ENCODE data around the gene NUDT8. TPM values are rescaled to one million over a fixed set of nuclear protein-coding genes. Genes with fewer than 3 reads are reported as not detected.

Gene NUDT8
- total and polyA plus RNA-seq, 4 donors = 6.3 to 22.3 (median 16.0) TPM

DNA sequence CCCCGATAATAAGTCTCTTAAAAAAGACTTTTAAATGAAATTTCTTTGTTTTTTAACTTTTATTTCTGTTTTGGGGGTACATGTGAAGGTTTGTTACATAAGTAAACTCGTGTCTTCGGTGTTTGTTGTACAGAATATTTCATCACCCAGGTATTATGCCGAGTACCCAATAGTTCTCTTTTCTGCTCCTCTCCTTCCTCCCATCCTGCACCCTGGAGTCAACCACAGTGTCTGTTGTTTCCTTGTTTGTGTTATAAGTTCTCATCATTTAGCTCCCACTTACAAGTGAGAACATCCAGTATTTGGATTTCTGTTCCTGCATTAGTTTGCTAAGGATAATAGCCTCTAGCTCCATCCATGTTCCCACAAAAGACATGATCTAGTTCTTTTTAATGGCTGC is 47.7 kb downstream of the NUDT8 start:
- peaks cover 0 to 15% (median 9%) of the 10 kb centered on the region in 5 donors for H3K4me1 ChIP-seq (ENCODE audit: control insufficient read depth in 5 of 5, insufficient read depth in 5 of 5, low read length in 5 of 5)
- ATAC-seq (ENCODE audit: insufficient read depth, low FRiP score) (no peak), DNase-seq (peak in 1 of 3 donors; percentile 12)
- no peaks in the 10 kb centered on the region for H3K9me3 ChIP-seq (ENCODE audit: control insufficient read depth in 4 of 4, insufficient read depth in 3 of 4, low read length in 3 of 4)
- H3K36me3 ChIP-seq (ENCODE audit: control insufficient read depth in 4 of 4, insufficient read depth in 4 of 4, low read length in 4 of 4) = peaks cover 3 to 19% (median 16%) of the 10 kb centered on the region in 4 donors
- no peak overlapping the region for H3K4me3 ChIP-seq
- H3K9ac ChIP-seq (ENCODE audit: insufficient read depth in 1 of 2, low read length in 2 of 2) = no peak overlapping the region
- no peak overlapping the region for H3K27ac ChIP-seq (ENCODE audit: low read depth in 1 of 2, low read length in 1 of 2)
- peaks cover 0 to 3% (median 0%) of the 10 kb centered on the region in 3 donors for H3K27me3 ChIP-seq (ENCODE audit: control insufficient read depth in 3 of 3, insufficient read depth in 3 of 3, low read length in 2 of 3)
- 36 to 51% methylated on average over 4 of the region's 4 CpGs for WGBS, 2 donors
- TF ChIP-seq, protein P1, sequence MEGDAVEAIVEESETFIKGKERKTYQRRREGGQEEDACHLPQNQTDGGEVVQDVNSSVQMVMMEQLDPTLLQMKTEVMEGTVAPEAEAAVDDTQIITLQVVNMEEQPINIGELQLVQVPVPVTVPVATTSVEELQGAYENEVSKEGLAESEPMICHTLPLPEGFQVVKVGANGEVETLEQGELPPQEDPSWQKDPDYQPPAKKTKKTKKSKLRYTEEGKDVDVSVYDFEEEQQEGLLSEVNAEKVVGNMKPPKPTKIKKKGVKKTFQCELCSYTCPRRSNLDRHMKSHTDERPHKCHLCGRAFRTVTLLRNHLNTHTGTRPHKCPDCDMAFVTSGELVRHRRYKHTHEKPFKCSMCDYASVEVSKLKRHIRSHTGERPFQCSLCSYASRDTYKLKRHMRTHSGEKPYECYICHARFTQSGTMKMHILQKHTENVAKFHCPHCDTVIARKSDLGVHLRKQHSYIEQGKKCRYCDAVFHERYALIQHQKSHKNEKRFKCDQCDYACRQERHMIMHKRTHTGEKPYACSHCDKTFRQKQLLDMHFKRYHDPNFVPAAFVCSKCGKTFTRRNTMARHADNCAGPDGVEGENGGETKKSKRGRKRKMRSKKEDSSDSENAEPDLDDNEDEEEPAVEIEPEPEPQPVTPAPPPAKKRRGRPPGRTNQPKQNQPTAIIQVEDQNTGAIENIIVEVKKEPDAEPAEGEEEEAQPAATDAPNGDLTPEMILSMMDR (IDR thresholded peaks at IDR 0.05; ENCODE audit: control extremely low read depth, extremely low read depth) = no peak

DNA sequence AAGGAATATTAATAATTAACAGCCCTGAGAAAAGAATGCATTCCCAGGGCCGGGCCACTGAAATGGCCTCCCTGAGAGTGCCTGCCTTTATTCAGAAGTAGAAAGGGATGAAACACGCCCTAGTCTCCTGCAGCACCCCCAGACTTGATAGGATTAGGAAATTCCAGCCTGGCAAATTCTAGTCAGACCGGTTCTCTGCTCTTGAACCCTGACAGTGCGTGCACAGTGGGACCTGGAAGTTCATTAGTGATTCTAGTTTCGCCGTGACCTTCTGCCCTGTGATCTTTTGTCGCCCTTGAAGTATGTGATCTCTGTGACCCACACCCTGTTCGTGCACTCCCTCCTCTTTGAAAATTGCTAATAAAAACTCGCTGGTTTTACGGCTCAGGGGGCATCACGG is 48.3 kb downstream of the NUDT8 start:
- Histone ChIP-seq H3K9me3 (ENCODE audit: control insufficient read depth in 4 of 4, insufficient read depth in 3 of 4, low read length in 3 of 4) (no peaks in the 10 kb centered on the region), H3K27me3 (ENCODE audit: control insufficient read depth in 3 of 3, insufficient read depth in 3 of 3, low read length in 2 of 3) (peaks cover 0 to 3% (median 0%) of the 10 kb centered on the region in 3 donors), H3K4me3 (no peak overlapping the region), H3K27ac (ENCODE audit: low read depth in 1 of 2, low read length in 1 of 2) (peak overlapping the region in 1 of 2 donors; percentile 37), H3K4me1 (ENCODE audit: control insufficient read depth in 5 of 5, insufficient read depth in 5 of 5, low read length in 5 of 5) (peaks cover 0 to 15% (median 9%) of the 10 kb centered on the region in 5 donors), H3K9ac (ENCODE audit: insufficient read depth in 1 of 2, low read length in 2 of 2) (no peak overlapping the region), H3K36me3 (ENCODE audit: control insufficient read depth in 4 of 4, insufficient read depth in 4 of 4, low read length in 4 of 4) (peaks cover 3 to 17% (median 12%) of the 10 kb centered on the region in 4 donors)
- 51 to 67% methylated on average over 11 of the region's 11 CpGs for WGBS, 2 donors
- TF ChIP-seq, protein P1 (IDR thresholded peaks at IDR 0.05; ENCODE audit: control extremely low read depth, extremely low read depth) = no peak
- ATAC-seq (ENCODE audit: insufficient read depth, low FRiP score) (no peak), DNase-seq (peak; percentile 59 to 67 (median 63))

DNA sequence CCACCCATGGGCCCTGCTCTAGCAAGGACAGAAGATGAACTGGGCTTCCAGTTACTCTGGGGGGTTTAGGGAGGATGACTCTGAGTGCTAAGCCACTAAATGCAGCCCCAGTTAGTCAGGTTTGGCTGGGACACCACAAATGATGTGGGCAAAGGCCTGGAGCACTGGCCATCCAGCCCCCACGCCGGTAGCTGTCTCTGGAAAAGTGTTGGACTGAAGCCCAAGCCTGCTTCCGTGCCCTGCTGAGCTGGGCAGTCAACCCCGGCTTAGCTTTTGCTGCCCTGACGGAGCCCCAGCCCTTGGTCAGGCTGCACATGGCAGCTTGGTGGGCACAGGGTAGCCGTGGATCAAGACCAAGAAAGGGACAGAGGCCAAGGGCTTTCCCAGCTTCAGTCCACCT is 51.8 kb downstream of the NUDT8 start:
- Histone ChIP-seq H3K9ac (ENCODE audit: insufficient read depth in 1 of 2, low read length in 2 of 2) (no peak overlapping the region), H3K36me3 (ENCODE audit: control insufficient read depth in 4 of 4, insufficient read depth in 4 of 4, low read length in 4 of 4) (no peaks in the 10 kb centered on the region), H3K27me3 (ENCODE audit: control insufficient read depth in 3 of 3, insufficient read depth in 3 of 3, low read length in 2 of 3) (peaks cover 0 to 3% (median 0%) of the 10 kb centered on the region in 3 donors), H3K27ac (ENCODE audit: low read depth in 1 of 2, low read length in 1 of 2) (no peak overlapping the region), H3K9me3 (ENCODE audit: control insufficient read depth in 4 of 4, insufficient read depth in 3 of 4, low read length in 3 of 4) (no peaks in the 10 kb centered on the region), H3K4me3 (no peak overlapping the region), H3K4me1 (ENCODE audit: control insufficient read depth in 5 of 5, insufficient read depth in 5 of 5, low read length in 5 of 5) (peaks cover 0 to 12% (median 0%) of the 10 kb centered on the region in 5 donors)
- ATAC-seq (ENCODE audit: insufficient read depth, low FRiP score) (no peak), DNase-seq (no peak)
- 75 to 91% methylated on average over 6 of the region's 6 CpGs for WGBS, 2 donors
- TF ChIP-seq, protein P1 (IDR thresholded peaks at IDR 0.05; ENCODE audit: control extremely low read depth, extremely low read depth) = no peak

Small RNAs within 50 kb of the gene (small RNA-seq; reads per million reads assigned to genes)
- gene AP003385.3 (ENCODE audit: low replicate concordance) = not detected

Other genes with a start within 250 kb of the NUDT8 start
- 10 to 100 TPM; 19.7 to 35.9 TPM for gene RAD9A, start 238.0 kb downstream of the NUDT8 start, total RNA-seq
- 10 to 100 TPM; 14.1 to 22.8 TPM for gene RAD9A, start 238.0 kb downstream of the NUDT8 start, polyA plus RNA-seq
- 100 to 1,000 TPM in 1 of 2 donors, 10 to 100 TPM in 1; 87.2 to 175 TPM for gene PPP1CA, start 228.1 kb downstream of the NUDT8 start, total RNA-seq
- 100 to 1,000 TPM; 138 to 178 TPM for gene PPP1CA, start 228.1 kb downstream of the NUDT8 start, polyA plus RNA-seq
- 10 to 100 TPM in 1 of 2 donors, 1 to 10 TPM in 1; 3.2 to 21.3 TPM for gene TBC1D10C, start 225.9 kb downstream of the NUDT8 start, total RNA-seq
- 10 to 100 TPM; 15.8 to 19.7 TPM for gene TBC1D10C, start 225.9 kb downstream of the NUDT8 start, polyA plus RNA-seq
- gene CARNS1, start 214.3 kb downstream of the NUDT8 start, total RNA-seq = 1 to 10 TPM; 1.2 to 1.7 TPM
- 1 to 10 TPM in 1 of 2 donors, under 1 TPM in 1; 0.15 to 1.5 TPM for gene CARNS1, start 214.3 kb downstream of the NUDT8 start, polyA plus RNA-seq
- 10 to 100 TPM; 26.3 to 56.8 TPM for gene RPS6KB2, start 201.4 kb downstream of the NUDT8 start, total RNA-seq
- 10 to 100 TPM; 55.7 to 69.5 TPM for gene RPS6KB2, start 201.4 kb downstream of the NUDT8 start, polyA plus RNA-seq
- 10 to 100 TPM in 1 of 2 donors, 1 to 10 TPM in 1; 8.8 to 13.7 TPM for gene PTPRCAP, start 192.3 kb downstream of the NUDT8 start, total RNA-seq
- gene PTPRCAP, start 192.3 kb downstream of the NUDT8 start, polyA plus RNA-seq = 10 to 100 TPM; 10.8 to 19.0 TPM
- 100 to 1,000 TPM in 1 of 2 donors, 10 to 100 TPM in 1; 65.6 to 147 TPM for gene CORO1B, start 186.5 kb downstream of the NUDT8 start, total RNA-seq
- gene CORO1B, start 186.5 kb downstream of the NUDT8 start, polyA plus RNA-seq = 100 to 1,000 TPM; 108 to 130 TPM
- gene GPR152, start 177.2 kb downstream of the NUDT8 start, total RNA-seq = not detected
- under 1 TPM in 1 of 2 donors, not detected in 1; 0.06 TPM for gene GPR152, start 177.2 kb downstream of the NUDT8 start, polyA plus RNA-seq
- gene CABP4, start 174.6 kb downstream of the NUDT8 start, total RNA-seq = 1 to 10 TPM; 2.1 to 5.3 TPM
- gene CABP4, start 174.6 kb downstream of the NUDT8 start, polyA plus RNA-seq = 1 to 10 TPM in 1 of 2 donors, under 1 TPM in 1; 0.96 to 2.5 TPM
- 10 to 100 TPM; 32.5 to 84.2 TPM for gene TMEM134, start 160.7 kb downstream of the NUDT8 start, total RNA-seq
- 10 to 100 TPM; 82.0 to 91.4 TPM for gene TMEM134, start 160.7 kb downstream of the NUDT8 start, polyA plus RNA-seq
- gene AIP, start 146.9 kb downstream of the NUDT8 start, total RNA-seq = 10 to 100 TPM; 60.0 to 64.8 TPM
- 100 to 1,000 TPM in 1 of 2 donors, 10 to 100 TPM in 1; 82.8 to 126 TPM for gene AIP, start 146.9 kb downstream of the NUDT8 start, polyA plus RNA-seq
- gene PITPNM1, start 124.6 kb downstream of the NUDT8 start, total RNA-seq = 10 to 100 TPM; 36.4 to 67.3 TPM
- gene PITPNM1, start 124.6 kb downstream of the NUDT8 start, polyA plus RNA-seq = 10 to 100 TPM; 23.2 to 36.2 TPM
- 100 to 1,000 TPM in 1 of 2 donors, 10 to 100 TPM in 1; 21.7 to 128 TPM for gene CDK2AP2, start 121.8 kb downstream of the NUDT8 start, total RNA-seq
- 100 to 1,000 TPM; 114 to 149 TPM for gene CDK2AP2, start 121.8 kb downstream of the NUDT8 start, polyA plus RNA-seq
- gene CABP2, start 106.5 kb downstream of the NUDT8 start, total RNA-seq = not detected
- not detected for gene CABP2, start 106.5 kb downstream of the NUDT8 start, polyA plus RNA-seq
- 100 to 1,000 TPM; 632 to 928 TPM for gene GSTP1, start 46.1 kb downstream of the NUDT8 start, total RNA-seq
- gene GSTP1, start 46.1 kb downstream of the NUDT8 start, polyA plus RNA-seq = 1,000 to 10,000 TPM; 1,119 to 2,206 TPM
- gene NDUFV1, start 23.0 kb downstream of the NUDT8 start, total RNA-seq = 100 to 1,000 TPM; 144 to 191 TPM
- 100 to 1,000 TPM; 113 to 137 TPM for gene NDUFV1, start 23.0 kb downstream of the NUDT8 start, polyA plus RNA-seq
- gene TBX10, start 9.8 kb upstream of the NUDT8 start, total RNA-seq = not detected
- not detected for gene TBX10, start 9.8 kb upstream of the NUDT8 start, polyA plus RNA-seq
- gene ACY3, start 20.8 kb upstream of the NUDT8 start, total RNA-seq = under 1 TPM in 1 of 2 donors, not detected in 1; 0.58 TPM
- under 1 TPM; 0.42 to 0.73 TPM for gene ACY3, start 20.8 kb upstream of the NUDT8 start, polyA plus RNA-seq
- 1 to 10 TPM; 2.4 to 4.8 TPM for gene ALDH3B2, start 44.7 kb upstream of the NUDT8 start, total RNA-seq
- gene ALDH3B2, start 44.7 kb upstream of the NUDT8 start, polyA plus RNA-seq = 1 to 10 TPM; 1.1 to 2.6 TPM

Data from lung (tissue), 13 donors.